Body of pancreas (tissue), 4 donors: ENCODE results near the gene GULP1. TPM values are rescaled to one million over a fixed set of nuclear protein-coding genes. Genes with fewer than 3 reads are reported as not detected.

Source experiments
- ATAC-seq: fragments of 150-250 bp; one replicate; pipeline ENCODE4 v1.9.1; 2016
- DNase-seq, 4 donors: peaks; one replicate each; pipeline ENCODE4 v3.0.0-alpha.2; 2019
- H3K27ac ChIP-seq, 4 donors: fragments of 200-600 bp; sonication (generic); 1 replicate in 3 of 4; 2 replicates in 1 of 4; pipeline versions ENCODE4 v1.5.1 to v1.6.1; 2016 to 2019; ENCODE audit warnings: mild to moderate bottlenecking in 1 of 4, mixed read lengths in 1 of 4, moderate library complexity in 1 of 4
- H3K27me3 ChIP-seq, 2 donors: fragments of 200-600 bp; sonication (generic); one replicate each; pipeline ENCODE4 v1.6.0; 2016; ENCODE audit warnings: mild to moderate bottlenecking in 1 of 2
- H3K36me3 ChIP-seq, 2 donors: fragments of 200-600 bp; sonication (generic); replicated peaks in 1 of 2; 2 replicates each; pipeline ENCODE4 v1.5.1; 2016; ENCODE audit warnings: low read depth in 2 of 2; ENCODE audit not compliant: insufficient read depth in 1 of 2
- H3K4me1 ChIP-seq: fragments of 200-600 bp; sonication (generic); one replicate; pipeline ENCODE4 v1.6.0; 2016
- H3K4me3 ChIP-seq, 2 donors: fragments of 200-600 bp; sonication (generic); 1 replicate in 1 of 2; 2 replicates in 1 of 2; pipeline ENCODE4 v1.5.1; 2016 to 2019
- H3K9me3 ChIP-seq, 3 donors: fragments of 200-600 bp; sonication (generic); 1 replicate in 2 of 3; 2 replicates in 1 of 3; pipeline ENCODE4 v1.5.1; 2016
- CTCF ChIP-seq, 7 experiments: fragments of 450-650 bp in 4 of 7; fragments of 200-600 bp in 3 of 7; sonication (generic) in 3 of 7; IDR thresholded peaks; one replicate each; pipeline ENCODE4 v1.5.1; 2016 to 2019; ENCODE audit warnings: antibody characterized with exemption in 7 of 7
- POLR2A ChIP-seq, 3 donors: fragments of 450-650 bp; IDR thresholded peaks; one replicate each; pipeline ENCODE4 v1.6.1; 2016; ENCODE audit warnings: antibody characterized with exemption in 3 of 3, mild to moderate bottlenecking in 2 of 3
- WGBS, 2 donors: methylation state at CpG; one replicate each; pipeline ENCODE4 v1.1.5; 2017; 5-methylcytosine and 5-hydroxymethylcytosine counted together
- intact Hi-C: fragments of 100-400 bp; cut with DNase I; formaldehyde crosslinking; loops from one replicate; pipeline ENCODE4 v1.15.1; 2023
- total RNA-seq, 2 donors: library from RNA; depleted of rRNA; stranded (reverse); fragments of >200 nt; gene quantifications; one replicate each; pipeline ENCODE4 v1.1.0, GENCODE V29; 2016

GULP1 gene
- total RNA-seq, 2 donors from 2014 or later = 24.7 to 50.3 TPM

GRCh38 chr2:188340257-188340656 lies 48.6 kb downstream of the GULP1 start:
- no peaks in the 10 kb centered on the region for H3K27me3 ChIP-seq
- no peaks in the 10 kb centered on the region for H3K4me1 ChIP-seq
- no peak for TF ChIP-seq CTCF (IDR thresholded peaks at IDR 0.05)
- no peak for DNase-seq
- H3K4me3 ChIP-seq = no peak overlapping the region
- H3K9me3 ChIP-seq = no peaks in the 10 kb centered on the region
- no peak for ATAC-seq
- H3K27ac ChIP-seq = no peak overlapping the region
- WGBS, 2 donors = 89 to 93% methylated on average over 3 of the region's 3 CpGs
- intact Hi-C loops = no loop called here
- no peaks in the 10 kb centered on the region for H3K36me3 ChIP-seq

GRCh38 chr2:188345020-188345419 lies 53.3 kb downstream of the GULP1 start:
- intact Hi-C loops = no loop called here

GRCh38 chr2:188345426-188345825 lies 53.8 kb downstream of the GULP1 start:
- Histone ChIP-seq H3K4me3 (no peak overlapping the region), H3K27ac (no peak overlapping the region), H3K27me3 (no peaks in the 10 kb centered on the region), H3K36me3 (no peaks in the 10 kb centered on the region), H3K9me3 (no peaks in the 10 kb centered on the region), H3K4me1 (peaks cover 5% of the 10 kb centered on the region)
- TF ChIP-seq CTCF (IDR thresholded peaks at IDR 0.05) = no peak
- no peak for TF ChIP-seq POLR2A (IDR thresholded peaks at IDR 0.05)
- ATAC-seq (no peak), DNase-seq (no peak)
- intact Hi-C loops = no loop called here

More at GRCh38 chr2:188345020-188345419, 53.3 kb downstream of the GULP1 start:
- no peaks in the 10 kb centered on the region for H3K36me3 ChIP-seq
- no peaks in the 10 kb centered on the region for H3K27me3 ChIP-seq
- no peaks in the 10 kb centered on the region for H3K9me3 ChIP-seq
- no peak for DNase-seq
- TF ChIP-seq CTCF (IDR thresholded peaks at IDR 0.05) = no peak
- TF ChIP-seq POLR2A (IDR thresholded peaks at IDR 0.05) = no peak
- peaks cover 5% of the 10 kb centered on the region for H3K4me1 ChIP-seq
- WGBS, 2 donors = 67 to 76% methylated on average over 3 of the region's 3 CpGs
- no peak for ATAC-seq
- H3K27ac ChIP-seq = no peak overlapping the region
- H3K4me3 ChIP-seq = no peak overlapping the region

GRCh38 chr2:188345831-188346458 lies 54.3 kb downstream of the GULP1 start:
- H3K27ac ChIP-seq = no peak overlapping the region

More at GRCh38 chr2:188345831-188346458, 54.3 kb downstream of the GULP1 start:
- H3K36me3 ChIP-seq = no peaks in the 10 kb centered on the region
- no peaks in the 10 kb centered on the region for H3K27me3 ChIP-seq
- no peaks in the 10 kb centered on the region for H3K9me3 ChIP-seq
- peaks cover 5% of the 10 kb centered on the region for H3K4me1 ChIP-seq
- no peak for DNase-seq
- ATAC-seq = no peak
- 73 to 74% methylated on average over 3 of the region's 3 CpGs for WGBS, 2 donors
- intact Hi-C loops = no loop called here
- no peak overlapping the region for H3K4me3 ChIP-seq
- TF ChIP-seq POLR2A (IDR thresholded peaks at IDR 0.05) = no peak
- no peak for TF ChIP-seq CTCF (IDR thresholded peaks at IDR 0.05)
